Endodermal cell (in vitro differentiated cells): ENCODE data around the gene SPINK2. TPM values are rescaled to one million over a fixed set of nuclear protein-coding genes. Genes with fewer than 3 reads are reported as not detected.
A peak's percentile ranks its signal among the peaks of the same experiment; 100 is the strongest.

Experiments used
- DNase-seq: peaks from one replicate; pipeline ENCODE4 v3.0.0-alpha.2; 2017
- H3K27ac ChIP-seq: 2 replicates; pipeline ENCODE4 v1.5.1; 2013; ENCODE audit warnings: mild to moderate bottlenecking, low read depth, low read length, moderate library complexity
- H3K27me3 ChIP-seq: 2 replicates; pipeline ENCODE4 v1.6.1; 2013; ENCODE audit warnings: mild to moderate bottlenecking, low read length, moderate library complexity; ENCODE audit not compliant: insufficient read depth, control insufficient read depth, poor library complexity, severe bottlenecking
- H3K36me3 ChIP-seq: 2 replicates; pipeline ENCODE4 v1.7.0; 2013; ENCODE audit warnings: mild to moderate bottlenecking, low read length, moderate library complexity; ENCODE audit not compliant: control insufficient read depth, insufficient read depth
- H3K4me1 ChIP-seq: one replicate; pipeline ENCODE4 v1.7.0; 2013; ENCODE audit warnings: low read length; ENCODE audit not compliant: control insufficient read depth, insufficient read depth
- H3K4me3 ChIP-seq: 2 replicates; pipeline ENCODE4 v1.5.1; 2013; ENCODE audit warnings: mild to moderate bottlenecking, low read length, moderate library complexity
- H3K9ac ChIP-seq: 2 replicates; pipeline ENCODE4 v1.6.1; 2013; ENCODE audit warnings: mild to moderate bottlenecking, low read length, moderate library complexity; ENCODE audit not compliant: poor library complexity, severe bottlenecking; ENCODE audit errors: extremely low read depth
- H3K9me3 ChIP-seq: 2 replicates; pipeline ENCODE4 v1.6.1; 2013; ENCODE audit warnings: mild to moderate bottlenecking, low read length, moderate library complexity; ENCODE audit not compliant: control insufficient read depth
- H3K27ac Mint-ChIP-seq: 2 replicates; pipeline ENCODE4 v1.8.0; 2020; ENCODE audit warnings: mixed read lengths
- H3K27me3 Mint-ChIP-seq: 2 replicates; pipeline ENCODE4 v1.8.0; 2021; ENCODE audit warnings: mild to moderate bottlenecking, mixed read lengths; ENCODE audit not compliant: insufficient read depth
- H3K36me3 Mint-ChIP-seq: 2 replicates; pipeline ENCODE4 v1.8.0; 2020; ENCODE audit warnings: low read depth, mixed read lengths
- H3K4me1 Mint-ChIP-seq: 2 replicates; pipeline ENCODE4 v1.8.0; 2020; ENCODE audit warnings: mixed read lengths
- H3K4me3 Mint-ChIP-seq: 2 replicates; pipeline ENCODE4 v1.8.0; 2020; ENCODE audit warnings: mild to moderate bottlenecking, moderate library complexity, mixed read lengths
- H3K9me3 Mint-ChIP-seq: 2 replicates; pipeline ENCODE4 v1.8.0; 2020; ENCODE audit warnings: mild to moderate bottlenecking, mixed read lengths
- CTCF ChIP-seq: fragments of 200-600 bp; sonication (generic); conservative IDR thresholded peaks from 2 replicates; pipeline ENCODE4 v1.5.0; 2021; ENCODE audit warnings: antibody characterized with exemption, mild to moderate bottlenecking
- WGBS, 2 experiments: methylation state at CpG; one replicate each; pipeline versions ENCODE4 v1.1.5 to v1.1.7; 2013; ENCODE audit warnings: missing lambda C conversion rate in 2 of 2, mixed read lengths in 1 of 2; ENCODE audit not compliant: insufficient coverage in 1 of 2, insufficient read length in 1 of 2; 5-methylcytosine and 5-hydroxymethylcytosine counted together
- total RNA-seq, 2 donors: library from RNA; stranded (reverse); fragmentation: NEBNext Ultra II Directional in 1 of 2; extraction: Animal tissue kit (Norgen Biotek cat#: 25700) in 1 of 2; gene quantifications; 2 replicates in 1 of 2; 3 replicates in 1 of 2; pipeline ENCODE4 v1.2.1, GENCODE V29; 2021

The SPINK2 gene
- total RNA-seq, 2 donors from 2014 or later = 0.59 to 0.62 TPM

- Mint-ChIP-seq H3K9me3 (no peaks in the 10 kb centered on the region), H3K4me1 (no peaks in the 10 kb centered on the region), H3K36me3 (no peaks in the 10 kb centered on the region), H3K27ac (peak overlapping the region; percentile 55), H3K4me3 (no peak overlapping the region), H3K27me3 (peaks cover 8% of the 10 kb centered on the region)
- Histone ChIP-seq H3K9me3 (no peaks in the 10 kb centered on the region), H3K9ac (no peak overlapping the region), H3K4me1 (no peaks in the 10 kb centered on the region), H3K27ac (no peak overlapping the region), H3K4me3 (no peak overlapping the region), H3K27me3 (no peaks in the 10 kb centered on the region), H3K36me3 (no peaks in the 10 kb centered on the region)
- WGBS, 2 experiments = 20 to 45% methylated on average over 1 of the region's 1 CpG
- peak; percentile 56 for DNase-seq
- TF ChIP-seq CTCF = no peak
These were observed 39.9 kb upstream of the SPINK2 start for GRCh38 chr4:56861360-56861759.

- 90 to 100% methylated on average over 3 of the region's 3 CpGs for WGBS, 2 experiments
- H3K27ac Mint-ChIP-seq = no peak overlapping the region
- Histone ChIP-seq H3K4me1 (no peaks in the 10 kb centered on the region), H3K4me3 (no peak overlapping the region), H3K9ac (no peak overlapping the region), H3K9me3 (no peaks in the 10 kb centered on the region), H3K27me3 (no peaks in the 10 kb centered on the region), H3K27ac (no peak overlapping the region), H3K36me3 (no peaks in the 10 kb centered on the region)
- H3K4me1 Mint-ChIP-seq = no peaks in the 10 kb centered on the region
- DNase-seq = no peak
- no peak for TF ChIP-seq CTCF
- no peaks in the 10 kb centered on the region for H3K36me3 Mint-ChIP-seq
- no peak overlapping the region for H3K4me3 Mint-ChIP-seq
- H3K9me3 Mint-ChIP-seq = no peaks in the 10 kb centered on the region
- H3K27me3 Mint-ChIP-seq = peaks cover 7% of the 10 kb centered on the region
These were observed 39.3 kb upstream of the SPINK2 start for GRCh38 chr4:56860781-56861180.

GRCh38 chr4:56859841-56860240 lies 38.3 kb upstream of the SPINK2 start:
- no peak overlapping the region for H3K27ac Mint-ChIP-seq
- Histone ChIP-seq H3K9ac (no peak overlapping the region), H3K27ac (no peak overlapping the region), H3K9me3 (no peaks in the 10 kb centered on the region), H3K36me3 (no peaks in the 10 kb centered on the region), H3K4me3 (no peak overlapping the region), H3K4me1 (no peaks in the 10 kb centered on the region), H3K27me3 (no peaks in the 10 kb centered on the region)
- peaks cover 5% of the 10 kb centered on the region for H3K27me3 Mint-ChIP-seq
- no peak overlapping the region for H3K4me3 Mint-ChIP-seq
- no peak for DNase-seq
- no peaks in the 10 kb centered on the region for H3K36me3 Mint-ChIP-seq
- WGBS, 2 experiments = 69 to 79% methylated on average over 3 to 5 of the region's 5 CpGs
- no peaks in the 10 kb centered on the region for H3K4me1 Mint-ChIP-seq
- TF ChIP-seq CTCF = no peak
- no peaks in the 10 kb centered on the region for H3K9me3 Mint-ChIP-seq
